OCI-LY1 (cell line): ENCODE results near the gene INO80B.

ENCODE experiments used
- H2AFZ ChIP-seq: fragments of 200-600 bp; sonication (generic), shearing (Covaris generic); 2 replicates; pipeline ENCODE4 v1.6.0; 2014; ENCODE audit warnings: antibody characterized with exemption, mild to moderate bottlenecking, low read length
- H3F3A ChIP-seq: fragments of 200-600 bp; sonication (generic), shearing (Covaris generic); 2 replicates; pipeline ENCODE4 v1.6.0; 2014; ENCODE audit warnings: mild to moderate bottlenecking, antibody characterized with exemption, low read length, moderate library complexity; ENCODE audit not compliant: insufficient read depth
- H3K27ac ChIP-seq: fragments of 200-600 bp; sonication (generic); 2 replicates; pipeline ENCODE4 v1.5.1; 2014; ENCODE audit warnings: low read length, mixed run types, mild to moderate bottlenecking, low read depth; ENCODE audit not compliant: poor library complexity, severe bottlenecking
- H3K27me3 ChIP-seq: fragments of 200-600 bp; sonication (generic); 2 replicates; pipeline ENCODE4 v1.6.0; 2014; ENCODE audit warnings: antibody characterized with exemption, mild to moderate bottlenecking, low read length, moderate library complexity; ENCODE audit not compliant: insufficient read depth
- H3K36me3 ChIP-seq: fragments of 200-600 bp; sonication (generic); 2 replicates; pipeline ENCODE4 v1.6.1; 2014; ENCODE audit warnings: mild to moderate bottlenecking, antibody characterized with exemption, low read length, moderate library complexity, mixed read lengths; ENCODE audit not compliant: insufficient read depth
- H3K4me1 ChIP-seq: fragments of 200-600 bp; sonication (generic); 2 replicates; pipeline ENCODE4 v1.5.1; 2014; ENCODE audit warnings: mild to moderate bottlenecking, low read length, moderate library complexity; ENCODE audit not compliant: insufficient read depth, severe bottlenecking
- H3K4me2 ChIP-seq: fragments of 200-600 bp; sonication (generic), shearing (Covaris generic); 2 replicates; pipeline ENCODE4 v1.6.1; 2014; ENCODE audit warnings: low read length
- H3K4me3 ChIP-seq: fragments of 200-600 bp; sonication (generic); 2 replicates; pipeline ENCODE4 v1.5.1; 2014; ENCODE audit warnings: low read length, low read depth, mild to moderate bottlenecking, mixed read lengths; ENCODE audit not compliant: poor library complexity, severe bottlenecking
- H3K79me2 ChIP-seq: fragments of 200-600 bp; shearing (Covaris generic); 2 replicates; pipeline ENCODE4 v1.6.1; 2016; ENCODE audit warnings: mixed run types, low read length, mixed read lengths; ENCODE audit not compliant: insufficient read depth
- H3K9ac ChIP-seq: fragments of 200-600 bp; sonication (generic), shearing (Covaris generic); 2 replicates; pipeline ENCODE4 v1.6.1; 2014; ENCODE audit warnings: mild to moderate bottlenecking, low read length, mixed read lengths
- H3K9me2 ChIP-seq: fragments of 200-600 bp; sonication (generic), shearing (Covaris generic); 2 replicates; pipeline ENCODE4 v1.6.1; 2014; ENCODE audit warnings: low read depth, mild to moderate bottlenecking, low read length, mixed read lengths
- H3K9me3 ChIP-seq: fragments of 200-600 bp; shearing (Covaris generic); 2 replicates; pipeline ENCODE4 v1.6.1; 2014; ENCODE audit warnings: low read length, mixed read lengths
- H4K20me1 ChIP-seq: fragments of 200-600 bp; sonication (generic), shearing (Covaris generic); 2 replicates; pipeline ENCODE4 v1.6.0; 2016; ENCODE audit warnings: mild to moderate bottlenecking, low read length; ENCODE audit not compliant: insufficient read depth
- EZH2 ChIP-seq: fragments of 200-600 bp; sonication (generic), shearing (Covaris generic); IDR thresholded peaks from 2 replicates; pipeline ENCODE4 v1.8.0; 2017; ENCODE audit warnings: borderline replicate concordance, mixed run types, mild to moderate bottlenecking, antibody characterized with exemption, low read length, moderate library complexity, mixed read lengths
- TF ChIP-seq, protein P1 (sequence below): fragments of 200-600 bp; sonication (generic), shearing (Covaris generic); IDR thresholded peaks from 2 replicates; pipeline ENCODE4 v1.5.1; 2017; ENCODE audit warnings: mild to moderate bottlenecking, antibody characterized with exemption, low read length, moderate library complexity, mixed read lengths

Gene INO80B

DNA sequence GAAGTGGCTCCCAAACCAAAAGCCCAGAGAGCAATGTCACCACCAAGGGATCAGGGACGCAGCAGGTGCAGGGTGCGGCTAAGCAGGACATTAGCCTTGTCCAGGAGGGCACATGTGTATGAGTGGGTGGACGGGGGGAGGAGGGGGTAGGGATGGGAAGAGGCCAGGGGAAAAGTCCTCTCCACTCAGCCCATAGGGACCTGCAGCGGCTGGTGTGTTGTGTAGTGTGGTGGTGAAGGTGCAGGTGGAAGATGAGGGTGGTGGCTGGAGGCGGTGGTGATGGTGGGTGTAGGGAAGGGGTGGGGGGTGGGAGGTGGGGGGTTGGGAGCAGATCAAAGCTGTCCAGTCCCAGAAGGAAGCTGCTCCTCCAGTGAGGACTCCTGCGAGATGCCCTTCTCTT is 37.1 kb upstream of the INO80B start:
- H2AFZ ChIP-seq: no peak overlapping the region
- H3K4me3 ChIP-seq: no peak overlapping the region
- H4K20me1 ChIP-seq: no peaks in the 10 kb centered on the region

DNA sequence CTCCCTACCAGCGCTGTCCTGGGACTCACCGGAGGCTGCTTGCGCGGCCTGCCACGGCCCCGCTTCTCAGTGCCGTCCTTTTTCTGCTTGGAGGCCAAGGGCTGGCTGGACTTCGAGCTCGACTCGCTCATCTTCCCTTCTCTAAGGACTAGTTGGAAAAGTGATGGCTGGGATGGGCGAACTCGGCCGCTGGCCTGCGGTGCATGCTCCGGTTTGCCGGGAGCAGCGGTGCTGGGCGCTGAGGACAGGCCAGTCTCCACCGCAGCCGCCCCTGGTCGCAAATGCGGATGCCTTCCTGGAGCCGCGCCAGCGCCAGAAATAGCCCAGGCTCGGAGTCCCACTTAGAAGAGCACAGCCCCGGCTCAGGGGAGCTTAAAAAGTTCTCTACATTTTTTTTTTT is 36.6 kb upstream of the INO80B start:
- H3K27me3 ChIP-seq: peaks cover 5% of the 10 kb centered on the region; the same call in 1 of the 2 replicates
- no peak overlapping the region for H3K27ac ChIP-seq
- no peaks in the 10 kb centered on the region for H3K79me2 ChIP-seq
- H3K4me1 ChIP-seq: peaks cover 22% of the 10 kb centered on the region
- H3F3A ChIP-seq: no peaks in the 10 kb centered on the region
- no peaks in the 10 kb centered on the region for H3K9me2 ChIP-seq
- no peaks in the 10 kb centered on the region for H4K20me1 ChIP-seq
- no peak overlapping the region for H2AFZ ChIP-seq
- H3K9me3 ChIP-seq: no peaks in the 10 kb centered on the region
- H3K4me2 ChIP-seq: no peak overlapping the region
- no peak for TF ChIP-seq EZH2
- TF ChIP-seq, protein P1, sequence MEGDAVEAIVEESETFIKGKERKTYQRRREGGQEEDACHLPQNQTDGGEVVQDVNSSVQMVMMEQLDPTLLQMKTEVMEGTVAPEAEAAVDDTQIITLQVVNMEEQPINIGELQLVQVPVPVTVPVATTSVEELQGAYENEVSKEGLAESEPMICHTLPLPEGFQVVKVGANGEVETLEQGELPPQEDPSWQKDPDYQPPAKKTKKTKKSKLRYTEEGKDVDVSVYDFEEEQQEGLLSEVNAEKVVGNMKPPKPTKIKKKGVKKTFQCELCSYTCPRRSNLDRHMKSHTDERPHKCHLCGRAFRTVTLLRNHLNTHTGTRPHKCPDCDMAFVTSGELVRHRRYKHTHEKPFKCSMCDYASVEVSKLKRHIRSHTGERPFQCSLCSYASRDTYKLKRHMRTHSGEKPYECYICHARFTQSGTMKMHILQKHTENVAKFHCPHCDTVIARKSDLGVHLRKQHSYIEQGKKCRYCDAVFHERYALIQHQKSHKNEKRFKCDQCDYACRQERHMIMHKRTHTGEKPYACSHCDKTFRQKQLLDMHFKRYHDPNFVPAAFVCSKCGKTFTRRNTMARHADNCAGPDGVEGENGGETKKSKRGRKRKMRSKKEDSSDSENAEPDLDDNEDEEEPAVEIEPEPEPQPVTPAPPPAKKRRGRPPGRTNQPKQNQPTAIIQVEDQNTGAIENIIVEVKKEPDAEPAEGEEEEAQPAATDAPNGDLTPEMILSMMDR: no peak
- no peak overlapping the region for H3K9ac ChIP-seq
- no peak overlapping the region for H3K4me3 ChIP-seq
- H3K36me3 ChIP-seq: no peaks in the 10 kb centered on the region

More for the DNA sequence above, 37.1 kb upstream of the INO80B start:
- no peaks in the 10 kb centered on the region for H3K9me3 ChIP-seq
- TF ChIP-seq, protein P1: no peak
- no peak for TF ChIP-seq EZH2
- no peaks in the 10 kb centered on the region for H3F3A ChIP-seq
- no peak overlapping the region for H3K9ac ChIP-seq
- no peak overlapping the region for H3K27ac ChIP-seq
- no peaks in the 10 kb centered on the region for H3K79me2 ChIP-seq
- H3K4me1 ChIP-seq: peaks cover 22% of the 10 kb centered on the region
- no peaks in the 10 kb centered on the region for H3K36me3 ChIP-seq
- no peaks in the 10 kb centered on the region for H3K9me2 ChIP-seq
- H3K27me3 ChIP-seq: peaks cover 5% of the 10 kb centered on the region; the same call in 1 of the 2 replicates
- no peak overlapping the region for H3K4me2 ChIP-seq

DNA sequence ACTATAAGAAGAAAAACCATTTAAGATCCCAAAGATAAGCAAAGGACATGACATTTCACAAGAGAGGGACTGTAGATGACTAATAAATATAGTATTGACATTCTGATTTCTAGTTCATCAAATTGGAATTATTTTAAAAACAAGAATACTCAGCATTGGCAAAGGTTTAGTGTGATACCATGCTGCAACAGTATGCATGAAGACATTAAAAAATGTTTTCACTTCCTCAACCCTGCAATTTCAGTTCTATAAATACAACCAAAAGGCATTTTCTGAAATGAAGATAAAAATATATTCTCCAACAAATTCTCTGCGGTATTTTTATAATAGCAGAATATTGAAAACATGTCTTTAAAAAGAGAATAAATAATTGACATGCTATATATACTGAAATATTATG is 35.5 kb upstream of the INO80B start:
- Histone ChIP-seq H3K27me3 (peaks cover 5% of the 10 kb centered on the region; the same call in 1 of the 2 replicates), H3F3A (no peaks in the 10 kb centered on the region), H4K20me1 (no peaks in the 10 kb centered on the region), H3K4me3 (no peak overlapping the region), H3K9me2 (no peaks in the 10 kb centered on the region), H2AFZ (no peak overlapping the region), H3K9me3 (no peaks in the 10 kb centered on the region), H3K4me1 (peaks cover 22% of the 10 kb centered on the region), H3K36me3 (no peaks in the 10 kb centered on the region), H3K9ac (no peak overlapping the region), H3K27ac (no peak overlapping the region), H3K4me2 (no peak overlapping the region), H3K79me2 (no peaks in the 10 kb centered on the region)
- no peak for TF ChIP-seq EZH2
- TF ChIP-seq, protein P1: no peak
